ENCODE data around the gene KIF5A. TPM values are rescaled to one million over a fixed set of nuclear protein-coding genes. Genes with fewer than 3 reads are reported as not detected.

Gene KIF5A
- total and polyA plus RNA-seq, 7 donors, result 0.01 to 0.21 (median 0.09) TPM; not detected in 1

DNA sequence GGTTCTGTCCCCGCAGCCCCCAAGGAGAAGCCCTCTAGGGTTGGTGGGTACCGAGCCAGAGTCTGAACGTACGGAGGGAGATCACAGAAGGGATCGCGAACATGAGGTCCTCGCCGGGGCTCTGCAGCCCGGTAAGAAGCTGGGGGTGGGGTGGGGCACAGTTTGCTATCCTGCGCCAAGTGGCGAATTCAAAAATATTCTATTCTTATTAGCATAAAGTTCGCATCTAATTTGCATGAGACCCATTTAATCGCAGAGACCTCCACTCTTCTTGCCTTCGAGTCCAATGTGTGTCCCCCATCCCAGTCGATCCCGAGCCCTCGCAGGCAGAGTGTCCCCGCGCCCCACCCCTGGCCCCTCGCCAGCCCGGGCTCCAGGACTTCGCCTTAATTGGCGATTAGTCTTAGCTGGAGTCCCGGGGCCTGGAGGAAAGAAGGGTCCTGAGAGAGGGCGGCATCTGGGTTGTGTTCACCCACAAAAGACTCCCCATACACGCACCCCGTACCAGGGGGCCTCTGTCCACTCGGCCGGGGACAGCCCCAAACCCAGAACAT is 60.8 kb downstream of the KIF5A start:
- H3K36me3 ChIP-seq (ENCODE audit: insufficient read depth in 1 of 2, low read depth in 1 of 2), result no peaks in the 10 kb centered on the region
- intact Hi-C loops (cut with DNase I), result no loop called here
- TF ChIP-seq, protein P1, sequence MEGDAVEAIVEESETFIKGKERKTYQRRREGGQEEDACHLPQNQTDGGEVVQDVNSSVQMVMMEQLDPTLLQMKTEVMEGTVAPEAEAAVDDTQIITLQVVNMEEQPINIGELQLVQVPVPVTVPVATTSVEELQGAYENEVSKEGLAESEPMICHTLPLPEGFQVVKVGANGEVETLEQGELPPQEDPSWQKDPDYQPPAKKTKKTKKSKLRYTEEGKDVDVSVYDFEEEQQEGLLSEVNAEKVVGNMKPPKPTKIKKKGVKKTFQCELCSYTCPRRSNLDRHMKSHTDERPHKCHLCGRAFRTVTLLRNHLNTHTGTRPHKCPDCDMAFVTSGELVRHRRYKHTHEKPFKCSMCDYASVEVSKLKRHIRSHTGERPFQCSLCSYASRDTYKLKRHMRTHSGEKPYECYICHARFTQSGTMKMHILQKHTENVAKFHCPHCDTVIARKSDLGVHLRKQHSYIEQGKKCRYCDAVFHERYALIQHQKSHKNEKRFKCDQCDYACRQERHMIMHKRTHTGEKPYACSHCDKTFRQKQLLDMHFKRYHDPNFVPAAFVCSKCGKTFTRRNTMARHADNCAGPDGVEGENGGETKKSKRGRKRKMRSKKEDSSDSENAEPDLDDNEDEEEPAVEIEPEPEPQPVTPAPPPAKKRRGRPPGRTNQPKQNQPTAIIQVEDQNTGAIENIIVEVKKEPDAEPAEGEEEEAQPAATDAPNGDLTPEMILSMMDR (IDR thresholded peaks at IDR 0.05), result no peak

DNA sequence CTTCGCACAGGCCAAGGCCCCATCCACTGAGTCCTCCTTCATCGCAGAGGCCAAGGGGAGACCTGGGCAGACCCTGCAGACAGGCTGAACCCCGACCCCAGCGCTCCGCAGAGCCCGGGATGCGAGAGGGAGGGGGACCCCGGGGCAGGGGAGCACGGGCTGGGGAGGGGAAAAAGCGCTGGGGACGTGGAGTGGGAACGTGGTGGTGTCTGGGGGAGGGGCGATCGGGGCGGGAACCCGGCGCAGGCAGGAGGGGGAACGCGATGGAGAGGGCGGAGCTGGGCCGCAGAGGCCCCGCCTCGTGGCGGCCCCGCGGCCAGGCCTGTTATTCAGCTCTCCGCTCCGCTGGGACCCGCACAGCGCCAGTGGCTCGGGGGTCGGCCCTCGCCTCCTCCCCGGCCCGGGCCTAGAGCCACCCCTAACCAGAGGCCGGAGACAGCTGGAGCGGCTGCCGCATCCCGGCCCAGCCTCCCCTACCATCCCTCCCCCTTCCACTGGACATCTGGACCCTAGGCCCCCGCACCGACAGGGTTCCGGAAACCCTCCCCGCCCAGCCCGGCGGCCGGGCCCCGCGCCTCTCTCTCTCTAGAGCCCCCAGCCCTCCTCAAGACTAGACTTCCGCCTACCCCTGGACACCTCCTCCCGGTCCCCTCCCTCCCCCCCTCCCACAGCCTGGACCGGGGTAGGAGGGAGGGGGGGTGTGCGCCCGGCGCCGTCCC is 61.4 kb downstream of the KIF5A start, which contains the start of gene ARHGEF25:
TSS of gene ARHGEF25 (plus strand) at position 328 of the 719 bp plus-strand sequence. CDS start 460 bp downstream, outside the sequence.
- ATAC-seq (peak; percentile 62 to 78 (median 68)), DNase-seq (peak; percentile 77 to 82)
- Histone ChIP-seq H3K27ac (peak within 1 kb of the TSS; percentile 66), H3K4me1 (peaks cover 5% of the 10 kb centered on the region), H3K9me3 (no peaks in the 10 kb centered on the region), H3K4me3 (peak within 1 kb of the TSS; percentile 70), H3K27me3 (ENCODE audit: insufficient read depth in 3 of 3, low read length in 2 of 3) (peaks cover 0 to 63% (median 26%) of the 10 kb centered on the region in 3 donors), H3K36me3 (ENCODE audit: insufficient read depth in 1 of 2, low read depth in 1 of 2) (no peaks in the 10 kb centered on the region)
- intact Hi-C loops (cut with DNase I), result no loop called here
- TF ChIP-seq, protein P1 (IDR thresholded peaks at IDR 0.05), result no peak
- WGBS, 3 donors, result 1% methylated on average over 29 to 55 of the region's 55 CpGs

More for the DNA sequence above, 60.8 kb downstream of the KIF5A start:
- ATAC-seq (peak in 3 of 4 donors; percentile 12 to 33 (median 18)), DNase-seq (peak; percentile 52 to 62)
- peaks cover 5% of the 10 kb centered on the region for H3K4me1 ChIP-seq
- H3K9me3 ChIP-seq, result no peaks in the 10 kb centered on the region
- 7 to 11% (median 9%) methylated on average over 29 of the region's 29 CpGs for WGBS, 3 donors
- peak overlapping the region; percentile 66 for H3K27ac ChIP-seq
- H3K27me3 ChIP-seq (ENCODE audit: insufficient read depth in 3 of 3, low read length in 2 of 3), result peaks cover 0 to 69% (median 30%) of the 10 kb centered on the region in 3 donors
- H3K4me3 ChIP-seq, result peak overlapping the region; percentile 70

DNA sequence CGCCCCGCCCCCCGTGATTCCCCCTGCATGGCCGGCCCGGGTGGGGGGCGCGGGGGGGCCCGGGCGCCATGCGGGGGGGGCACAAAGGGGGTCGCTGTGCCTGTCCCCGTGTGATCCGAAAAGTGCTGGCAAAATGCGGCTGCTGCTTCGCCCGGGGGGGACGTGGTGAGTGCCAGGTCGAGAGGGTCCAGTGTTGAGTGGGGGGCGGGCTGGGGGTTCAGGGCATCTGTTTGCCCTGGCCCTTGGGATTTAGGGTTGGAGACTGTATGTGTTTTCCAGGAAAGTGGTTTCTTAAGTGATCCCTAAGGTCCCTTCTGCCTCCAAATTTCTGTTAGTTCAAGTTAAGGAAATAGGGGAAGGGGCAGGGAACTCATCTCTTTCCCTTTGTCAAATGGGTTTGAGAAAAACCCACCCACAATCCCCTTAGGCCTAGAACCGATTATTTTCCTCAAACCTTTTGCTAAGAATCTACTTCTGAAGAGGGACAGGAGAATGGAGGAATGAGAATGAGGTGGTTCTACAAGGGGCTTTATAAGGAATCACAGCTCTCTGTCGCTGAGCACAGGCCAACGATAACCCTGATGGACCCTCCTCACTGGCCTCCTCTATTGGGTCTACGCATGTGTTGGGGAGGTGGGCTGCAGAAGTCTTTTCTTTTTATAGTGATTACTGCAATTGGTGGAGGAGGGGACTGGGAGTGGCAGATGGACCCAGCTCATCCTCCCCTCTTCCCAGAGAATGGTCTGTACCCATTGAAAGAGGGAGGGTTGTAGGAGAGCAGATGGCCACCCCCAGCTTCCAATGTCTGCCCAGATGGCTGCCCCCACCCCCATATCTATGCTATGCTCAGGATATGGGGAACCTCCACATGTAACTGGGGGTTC is 62.2 kb downstream of the KIF5A start:
- H3K9me3 ChIP-seq, result no peaks in the 10 kb centered on the region
- no peaks in the 10 kb centered on the region for H3K36me3 ChIP-seq (ENCODE audit: insufficient read depth in 1 of 2, low read depth in 1 of 2)
- H3K27me3 ChIP-seq (ENCODE audit: insufficient read depth in 3 of 3, low read length in 2 of 3), result peaks cover 0 to 55% (median 24%) of the 10 kb centered on the region in 3 donors
- H3K4me3 ChIP-seq, result peak overlapping the region; percentile 70
- DNase-seq (peak in 1 of 2 donors; percentile 52), ATAC-seq (no peak)
- intact Hi-C loops (cut with DNase I), result no loop called here
- 11 to 21% (median 12%) methylated on average over 13 to 23 of the region's 23 CpGs for WGBS, 3 donors
- H3K4me1 ChIP-seq, result peaks cover 5% of the 10 kb centered on the region
- TF ChIP-seq, protein P1 (IDR thresholded peaks at IDR 0.05), result no peak
- peak overlapping the region; percentile 66 for H3K27ac ChIP-seq

DNA sequence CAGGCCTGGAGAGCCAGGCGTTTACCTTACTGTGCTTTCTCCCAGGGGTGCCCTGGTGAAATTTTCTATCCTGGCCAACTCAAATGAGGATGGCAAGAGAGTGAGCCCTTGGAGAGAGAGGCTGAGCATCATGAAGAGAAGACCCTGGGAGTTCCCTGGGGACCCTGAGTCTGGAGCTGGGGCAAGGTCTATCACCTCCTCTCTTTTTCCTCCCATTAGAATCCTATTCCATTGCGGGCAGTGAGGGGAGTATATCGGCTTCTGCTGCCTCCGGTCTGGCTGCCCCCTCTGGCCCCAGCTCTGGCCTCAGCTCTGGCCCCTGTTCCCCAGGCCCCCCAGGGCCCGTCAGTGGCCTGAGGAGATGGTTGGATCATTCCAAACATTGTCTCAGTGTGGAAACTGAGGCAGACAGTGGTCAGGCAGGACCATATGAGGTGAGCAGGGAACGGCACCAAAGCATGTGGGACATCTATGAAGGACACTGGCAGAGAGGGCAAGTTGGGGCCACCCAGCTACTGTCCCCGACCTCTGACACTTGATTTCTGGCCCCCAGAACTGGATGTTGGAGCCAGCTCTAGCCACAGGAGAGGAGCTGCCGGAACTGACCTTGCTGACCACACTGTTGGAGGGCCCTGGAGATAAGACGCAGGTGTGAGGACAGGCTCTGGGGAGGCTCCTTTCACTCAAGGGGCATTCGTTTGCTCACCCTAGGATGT is 63.0 kb downstream of the KIF5A start:
- 87 to 93% (median 88%) methylated on average over 10 of the region's 10 CpGs for WGBS, 3 donors
- Histone ChIP-seq H3K27me3 (ENCODE audit: insufficient read depth in 3 of 3, low read length in 2 of 3) (peaks cover 0 to 63% (median 24%) of the 10 kb centered on the region in 3 donors), H3K4me3 (no peak overlapping the region), H3K36me3 (ENCODE audit: insufficient read depth in 1 of 2, low read depth in 1 of 2) (no peaks in the 10 kb centered on the region), H3K27ac (no peak overlapping the region), H3K4me1 (peaks cover 5% of the 10 kb centered on the region), H3K9me3 (no peaks in the 10 kb centered on the region)
- TF ChIP-seq, protein P1 (IDR thresholded peaks at IDR 0.05), result no peak
- intact Hi-C loops (cut with DNase I), result no loop called here
- ATAC-seq, result no peak
- DNase-seq, result peak in 1 of 2 donors; percentile 40
